K562 (cell line): Measurements from ENCODE around the gene CNR1. TPM values are rescaled to one million over a fixed set of nuclear protein-coding genes. Genes with fewer than 3 reads are reported as not detected.
A peak's percentile ranks its signal among the peaks of the same experiment; 100 is the strongest.

ENCODE experiments used
- BACH1 ChIP-seq: fragments of 200-800 bp; sonication (Bioruptor generic); IDR thresholded peaks from 2 replicates; pipeline ENCODE4 v1.6.1; 2016; ENCODE audit warnings: missing genetic modification characterization, missing compliant biosample characterization
- BDP1 ChIP-seq: IDR thresholded peaks from 3 replicates; pipeline ENCODE4 v1.6.1; 2011; ENCODE audit not compliant: insufficient read length, insufficient read depth
- CAMTA2 ChIP-seq: fragments of 250-450 bp; sonication (Bioruptor Pico); conservative IDR thresholded peaks from 2 replicates; pipeline ENCODE4 v1.5.1; 2022
- GTF2A2 ChIP-seq: IDR thresholded peaks from 2 replicates; pipeline ENCODE4 v1.6.1; 2016; ENCODE audit warnings: mild to moderate bottlenecking, missing genetic modification characterization, missing compliant biosample characterization
- HDAC6 ChIP-seq: IDR thresholded peaks from 2 replicates; pipeline ENCODE4 v1.6.1; 2012; ENCODE audit warnings: low read depth, mild to moderate bottlenecking, control low read depth, inconsistent platforms, low read length, moderate library complexity
- HMG20B ChIP-seq: fragments of 250-450 bp; sonication (Bioruptor Pico); IDR thresholded peaks from 2 replicates; pipeline ENCODE4 v1.5.0; 2021; ENCODE audit warnings: mild to moderate bottlenecking
- KAT2B ChIP-seq: IDR thresholded peaks from one replicate; pipeline ENCODE4 v1.6.1; 2012; ENCODE audit warnings: low read depth, mild to moderate bottlenecking, control low read depth, inconsistent platforms, low read length, moderate library complexity
- MCM3 ChIP-seq: fragments of 450-650 bp; IDR thresholded peaks from 2 replicates; pipeline ENCODE4 v1.6.1; 2016
- MXI1 ChIP-seq: IDR thresholded peaks from 2 replicates; pipeline ENCODE4 v1.6.1; 2011; ENCODE audit warnings: low read depth, mild to moderate bottlenecking, improper control_type of control experiment, low read length
- PHTF2 ChIP-seq: fragments of 250-450 bp; sonication (Bioruptor Pico); IDR thresholded peaks from 2 replicates; pipeline ENCODE4 v1.5.0; 2021; ENCODE audit warnings: mild to moderate bottlenecking
- SMAD4 ChIP-seq: fragments of 250-450 bp; sonication (Bioruptor Pico); conservative IDR thresholded peaks from 2 replicates; pipeline ENCODE4 v1.8.0; 2021; ENCODE audit warnings: inconsistent platforms, mild to moderate bottlenecking, moderate library complexity
- SREBF2 ChIP-seq: sonication (generic); formaldehyde crosslinking; IDR thresholded peaks from 2 replicates; pipeline ENCODE4 v1.4.0; 2020; ENCODE audit warnings: mild to moderate bottlenecking, missing genetic modification reagents
- TAF15 ChIP-seq: fragments of 200-400 bp; formaldehyde crosslinking; IDR thresholded peaks from 2 replicates; pipeline ENCODE4 v1.6.1; 2017; ENCODE audit warnings: mild to moderate bottlenecking, low read depth, low read length, moderate library complexity
- TRIM25 ChIP-seq: fragments of 450-650 bp; IDR thresholded peaks from 2 replicates; pipeline ENCODE4 v1.7.0; 2016; ENCODE audit warnings: borderline replicate concordance
- ZNF407 ChIP-seq: fragments of 450-650 bp; IDR thresholded peaks from 2 replicates; pipeline ENCODE4 v1.6.1; 2016; ENCODE audit warnings: low read depth
- ZNF766 ChIP-seq: fragments of 200-800 bp; sonication (Bioruptor generic); conservative IDR thresholded peaks from 2 replicates; pipeline ENCODE4 v1.6.1; 2016; ENCODE audit warnings: missing genetic modification characterization, missing compliant biosample characterization
- polyA plus RNA-seq, 8 experiments: library from polyadenylated mRNA; depleted of rRNA in 4 of 8; stranded (reverse) in 5 of 8; unstranded in 3 of 8; fragments of >200 nt; fragmentation: Nextera tagmentation in 2 of 8; fragmentation: Illumina TruSeq in 1 of 8; extraction: Ambion mirVana in 2 of 8; extraction: Trizol in 1 of 8; gene quantifications; 2 replicates each; pipeline versions ENCODE4 v1.2.1 to v1.2.3, GENCODE V29; 2011 to 2014; ENCODE audit warnings: inconsistent platforms in 1 of 8, missing spikeins in 1 of 8
- total RNA-seq, 7 experiments: library from RNA; depleted of rRNA in 6 of 7; stranded (reverse); fragments of >200 nt in 6 of 7; fragmentation: Illumina TruSeq in 2 of 7; extraction: Trizol in 2 of 7; gene quantifications; 2 replicates each; pipeline versions ENCODE4 v1.2.1 to v1.2.3, GENCODE V29; 2011 to 2021; ENCODE audit warnings: low replicate concordance in 1 of 7
- TF ChIP-seq, protein P1 (sequence below): fragments of 450-650 bp; formaldehyde crosslinking; IDR thresholded peaks from 2 replicates; pipeline ENCODE4 v1.4.0; 2020; ENCODE audit warnings: mild to moderate bottlenecking, moderate library complexity
- TF ChIP-seq, protein P2 (sequence below): sonication (generic); formaldehyde crosslinking; IDR thresholded peaks from 2 replicates; pipeline ENCODE4 v1.8.0; 2022; ENCODE audit warnings: missing genetic modification reagents, mild to moderate bottlenecking, borderline replicate concordance

CNR1 gene
- total and polyA plus RNA-seq, 9 of the 15 experiments (the other 6 are each of a cell fraction or from before 2014, with no cell fraction given), result 0.50 to 1.9 (median 1.2) TPM; not detected in 1

GRCh38 chr6:88171312-88171711 lies 5.2 kb upstream of the CNR1 start (continued):
- TF ChIP-seq, protein P1, sequence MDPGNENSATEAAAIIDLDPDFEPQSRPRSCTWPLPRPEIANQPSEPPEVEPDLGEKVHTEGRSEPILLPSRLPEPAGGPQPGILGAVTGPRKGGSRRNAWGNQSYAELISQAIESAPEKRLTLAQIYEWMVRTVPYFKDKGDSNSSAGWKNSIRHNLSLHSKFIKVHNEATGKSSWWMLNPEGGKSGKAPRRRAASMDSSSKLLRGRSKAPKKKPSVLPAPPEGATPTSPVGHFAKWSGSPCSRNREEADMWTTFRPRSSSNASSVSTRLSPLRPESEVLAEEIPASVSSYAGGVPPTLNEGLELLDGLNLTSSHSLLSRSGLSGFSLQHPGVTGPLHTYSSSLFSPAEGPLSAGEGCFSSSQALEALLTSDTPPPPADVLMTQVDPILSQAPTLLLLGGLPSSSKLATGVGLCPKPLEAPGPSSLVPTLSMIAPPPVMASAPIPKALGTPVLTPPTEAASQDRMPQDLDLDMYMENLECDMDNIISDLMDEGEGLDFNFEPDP (CRISPR knock-in tag), result no peak
- TF ChIP-seq, protein P2, sequence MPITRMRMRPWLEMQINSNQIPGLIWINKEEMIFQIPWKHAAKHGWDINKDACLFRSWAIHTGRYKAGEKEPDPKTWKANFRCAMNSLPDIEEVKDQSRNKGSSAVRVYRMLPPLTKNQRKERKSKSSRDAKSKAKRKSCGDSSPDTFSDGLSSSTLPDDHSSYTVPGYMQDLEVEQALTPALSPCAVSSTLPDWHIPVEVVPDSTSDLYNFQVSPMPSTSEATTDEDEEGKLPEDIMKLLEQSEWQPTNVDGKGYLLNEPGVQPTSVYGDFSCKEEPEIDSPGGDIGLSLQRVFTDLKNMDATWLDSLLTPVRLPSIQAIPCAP (CRISPR knock-in tag), result no peak
- TF ChIP-seq BACH1 (no peak), PHTF2 (CRISPR knock-in tag) (no peak), CAMTA2 (no peak), TRIM25 (no peak), MCM3 (no peak), MXI1 (no peak), ZNF407 (no peak), BDP1 (no peak), KAT2B (no peak), ZNF766 (CRISPR knock-in tag) (peak; percentile 99), GTF2A2 (tag) (no peak), SREBF2 (no peak), HMG20B (CRISPR knock-in tag) (no peak), SMAD4 (peak; percentile 83), TAF15 (no peak), HDAC6 (no peak)
